IgD-negative memory B cell (primary cell): ENCODE results near the gene TAGLN3. TPM values are rescaled to one million over a fixed set of nuclear protein-coding genes. Genes with fewer than 3 reads are reported as not detected.

Experiments
- H3K27ac Mint-ChIP-seq, 3 donors: one replicate each; pipeline ENCODE4 v1.8.0; 2020 to 2022; ENCODE audit warnings: mild to moderate bottlenecking in 3 of 3, mixed read lengths in 3 of 3, moderate library complexity in 1 of 3
- H3K27me3 Mint-ChIP-seq: one replicate; pipeline ENCODE4 v1.8.0; 2021; ENCODE audit warnings: mixed read lengths
- H3K36me3 Mint-ChIP-seq: one replicate; pipeline ENCODE4 v1.8.0; 2020; ENCODE audit warnings: mild to moderate bottlenecking, mixed read lengths
- H3K4me1 Mint-ChIP-seq, 3 donors: one replicate each; pipeline ENCODE4 v1.8.0; 2020 to 2022; ENCODE audit warnings: mixed read lengths in 3 of 3, mild to moderate bottlenecking in 1 of 3
- H3K4me3 Mint-ChIP-seq, 4 donors: one replicate each; pipeline ENCODE4 v1.8.0; 2020 to 2022; ENCODE audit warnings: mild to moderate bottlenecking in 4 of 4, mixed read lengths in 4 of 4, moderate library complexity in 3 of 4
- H3K9me3 Mint-ChIP-seq, 3 donors: one replicate each; pipeline ENCODE4 v1.8.0; 2020 to 2021; ENCODE audit warnings: mixed read lengths in 3 of 3, mild to moderate bottlenecking in 1 of 3
- polyA plus RNA-seq: library from polyadenylated mRNA; unstranded; fragments of 300-500 nt; fragmentation: Illumina TruSeq; gene quantifications from one replicate; pipeline ENCODE4 v1.2.3, GENCODE V29; 2021

Gene TAGLN3
- polyA plus RNA-seq, 1 donor from 2014 or later = not detected

GRCh38 chr3:111993038-111993437 is 5.7 kb upstream of the TAGLN3 start:
- no peak overlapping the region for H3K27ac Mint-ChIP-seq
- peaks cover 8% of the 10 kb centered on the region for H3K27me3 Mint-ChIP-seq
- H3K9me3 Mint-ChIP-seq = no peaks in the 10 kb centered on the region
- peaks cover 0 to 11% (median 5%) of the 10 kb centered on the region in 3 donors for H3K4me1 Mint-ChIP-seq
- H3K36me3 Mint-ChIP-seq = no peaks in the 10 kb centered on the region
- no peak overlapping the region for H3K4me3 Mint-ChIP-seq

GRCh38 chr3:111999484-112000324 is 982 bp downstream of the TAGLN3 start:
- H3K4me1 Mint-ChIP-seq = peaks cover 0 to 21% (median 9%) of the 10 kb centered on the region in 3 donors
- H3K9me3 Mint-ChIP-seq = no peaks in the 10 kb centered on the region
- peak overlapping the region in 1 of 3 donors; percentile 41 for H3K27ac Mint-ChIP-seq
- peaks cover 23% of the 10 kb centered on the region for H3K27me3 Mint-ChIP-seq
- H3K4me3 Mint-ChIP-seq = peak overlapping the region; percentile 77 to 97 (median 88)
- no peaks in the 10 kb centered on the region for H3K36me3 Mint-ChIP-seq

GRCh38 chr3:112000367-112000771 is 1.6 kb downstream of the TAGLN3 start:
- Mint-ChIP-seq H3K4me1 (peaks cover 0 to 21% (median 9%) of the 10 kb centered on the region in 3 donors), H3K27me3 (peaks cover 23% of the 10 kb centered on the region), H3K9me3 (no peaks in the 10 kb centered on the region), H3K27ac (no peak overlapping the region), H3K4me3 (no peak overlapping the region), H3K36me3 (no peaks in the 10 kb centered on the region)

- Mint-ChIP-seq H3K27me3 (peaks cover 23% of the 10 kb centered on the region), H3K4me1 (peaks cover 0 to 21% (median 9%) of the 10 kb centered on the region in 3 donors), H3K27ac (no peak overlapping the region), H3K36me3 (no peaks in the 10 kb centered on the region), H3K9me3 (no peaks in the 10 kb centered on the region), H3K4me3 (no peak overlapping the region)
Measured at GRCh38 chr3:112000966-112001365, 2.2 kb downstream of the TAGLN3 start.

- no peak overlapping the region for H3K27ac Mint-ChIP-seq
- no peaks in the 10 kb centered on the region for H3K36me3 Mint-ChIP-seq
- H3K9me3 Mint-ChIP-seq = no peaks in the 10 kb centered on the region
- no peak overlapping the region for H3K4me3 Mint-ChIP-seq
- H3K27me3 Mint-ChIP-seq = peaks cover 23% of the 10 kb centered on the region
- peaks cover 0 to 21% (median 9%) of the 10 kb centered on the region in 3 donors for H3K4me1 Mint-ChIP-seq
Measured at GRCh38 chr3:112001526-112001925, 2.8 kb downstream of the TAGLN3 start.

- H3K4me1 Mint-ChIP-seq = peaks cover 0 to 21% (median 9%) of the 10 kb centered on the region in 3 donors
- no peak overlapping the region for H3K27ac Mint-ChIP-seq
- H3K4me3 Mint-ChIP-seq = no peak overlapping the region
- peaks cover 16% of the 10 kb centered on the region for H3K27me3 Mint-ChIP-seq
- no peaks in the 10 kb centered on the region for H3K9me3 Mint-ChIP-seq
- no peaks in the 10 kb centered on the region for H3K36me3 Mint-ChIP-seq
Measured at GRCh38 chr3:112002096-112002971, 3.6 kb downstream of the TAGLN3 start.

GRCh38 chr3:112003321-112004080 is 4.8 kb downstream of the TAGLN3 start:
- Mint-ChIP-seq H3K27me3 (peaks cover 13% of the 10 kb centered on the region), H3K27ac (peak overlapping the region in 1 of 3 donors; percentile 18), H3K4me3 (no peak overlapping the region), H3K36me3 (peaks cover 2% of the 10 kb centered on the region), H3K9me3 (no peaks in the 10 kb centered on the region), H3K4me1 (peaks cover 0 to 19% (median 7%) of the 10 kb centered on the region in 3 donors)

- Mint-ChIP-seq H3K27me3 (peaks cover 8% of the 10 kb centered on the region), H3K9me3 (no peaks in the 10 kb centered on the region), H3K4me3 (no peak overlapping the region), H3K4me1 (peaks cover 0 to 13% (median 2%) of the 10 kb centered on the region in 3 donors), H3K27ac (peak overlapping the region in 1 of 3 donors; percentile 18), H3K36me3 (peaks cover 2% of the 10 kb centered on the region)
Measured at GRCh38 chr3:112004187-112004586, 5.5 kb downstream of the TAGLN3 start.

GRCh38 chr3:112004669-112005068 is 5.9 kb downstream of the TAGLN3 start:
- no peaks in the 10 kb centered on the region for H3K9me3 Mint-ChIP-seq
- no peak overlapping the region for H3K27ac Mint-ChIP-seq
- peaks cover 2% of the 10 kb centered on the region for H3K36me3 Mint-ChIP-seq
- peaks cover 0 to 8% (median 0%) of the 10 kb centered on the region in 3 donors for H3K4me1 Mint-ChIP-seq
- H3K4me3 Mint-ChIP-seq = no peak overlapping the region
- peaks cover 5% of the 10 kb centered on the region for H3K27me3 Mint-ChIP-seq

GRCh38 chr3:112005091-112005672 is 6.5 kb downstream of the TAGLN3 start:
- Mint-ChIP-seq H3K9me3 (no peaks in the 10 kb centered on the region), H3K27me3 (peaks cover 2% of the 10 kb centered on the region), H3K4me1 (peaks cover 0 to 6% (median 0%) of the 10 kb centered on the region in 3 donors), H3K4me3 (no peak overlapping the region), H3K27ac (no peak overlapping the region), H3K36me3 (peaks cover 2% of the 10 kb centered on the region)

- H3K4me3 Mint-ChIP-seq = no peak overlapping the region
- no peak overlapping the region for H3K27ac Mint-ChIP-seq
Measured at GRCh38 chr3:112007633-112008032, 8.9 kb downstream of the TAGLN3 start.

GRCh38 chr3:112009670-112010069 is 10.9 kb downstream of the TAGLN3 start:
- Mint-ChIP-seq H3K36me3 (peaks cover 2% of the 10 kb centered on the region), H3K4me1 (peaks cover 4 to 6% (median 6%) of the 10 kb centered on the region in 3 donors), H3K4me3 (no peak overlapping the region), H3K9me3 (no peaks in the 10 kb centered on the region), H3K27me3 (no peaks in the 10 kb centered on the region), H3K27ac (peak overlapping the region in 1 of 3 donors; percentile 10)

More at GRCh38 chr3:112007633-112008032, 8.9 kb downstream of the TAGLN3 start:
- H3K9me3 Mint-ChIP-seq = no peaks in the 10 kb centered on the region
- peaks cover 0 to 4% (median 2%) of the 10 kb centered on the region in 3 donors for H3K4me1 Mint-ChIP-seq
- peaks cover 2% of the 10 kb centered on the region for H3K36me3 Mint-ChIP-seq
- no peaks in the 10 kb centered on the region for H3K27me3 Mint-ChIP-seq

GRCh38 chr3:112010636-112011035 is 11.9 kb downstream of the TAGLN3 start:
- Mint-ChIP-seq H3K27ac (no peak overlapping the region), H3K27me3 (no peaks in the 10 kb centered on the region), H3K4me1 (peaks cover 4 to 6% (median 6%) of the 10 kb centered on the region in 3 donors), H3K4me3 (no peak overlapping the region), H3K36me3 (peaks cover 2% of the 10 kb centered on the region), H3K9me3 (no peaks in the 10 kb centered on the region)

- no peak overlapping the region for H3K4me3 Mint-ChIP-seq
- peaks cover 4 to 6% (median 6%) of the 10 kb centered on the region in 3 donors for H3K4me1 Mint-ChIP-seq
- H3K36me3 Mint-ChIP-seq = peaks cover 2% of the 10 kb centered on the region
- no peaks in the 10 kb centered on the region for H3K9me3 Mint-ChIP-seq
- no peaks in the 10 kb centered on the region for H3K27me3 Mint-ChIP-seq
- no peak overlapping the region for H3K27ac Mint-ChIP-seq
Measured at GRCh38 chr3:112011376-112011940, 12.7 kb downstream of the TAGLN3 start.
